Measurements from ENCODE around the gene RAB30.

GRCh38 chr11:83079820-83080219 lies 8.1 kb upstream of the RAB30 start:
- TF ChIP-seq TAF1 (IDR thresholded peaks at IDR 0.05; ENCODE audit: control insufficient read depth, extremely low read depth, insufficient read depth, low read length, severe bottlenecking), result no peak
- TF ChIP-seq CTCF (IDR thresholded peaks at IDR 0.05 in 2 of 3, conservative IDR thresholded peaks at IDR 0.05 in 1 of 3; ENCODE audit: insufficient read depth in 2 of 3, low read depth in 1 of 3, low read length in 3 of 3), result no peak
- no peak for TF ChIP-seq NR2C2 (CRISPR knock-in tag; IDR thresholded peaks at IDR 0.05)
- TF ChIP-seq NR2C2 (tag; IDR thresholded peaks at IDR 0.05), result no peak
- no peak for TF ChIP-seq ZNF398 (CRISPR knock-in tag; IDR thresholded peaks at IDR 0.05)
- no peak for TF ChIP-seq ZFP30 (CRISPR knock-in tag; IDR thresholded peaks at IDR 0.05; ENCODE audit: borderline replicate concordance)
- TF ChIP-seq SRSF7 (optimal IDR thresholded peaks at IDR 0.05; ENCODE audit: low read depth, low read length), result no peak
- no peak for TF ChIP-seq EP300 (IDR thresholded peaks at IDR 0.05; ENCODE audit: low read length)
- TF ChIP-seq PHF8 (IDR thresholded peaks at IDR 0.05; ENCODE audit: borderline replicate concordance, low read length), result no peak
- TF ChIP-seq ATF4 (CRISPR knock-in tag; IDR thresholded peaks at IDR 0.05), result no peak
- no peak for TF ChIP-seq NFRKB (IDR thresholded peaks at IDR 0.05; ENCODE audit: low read depth)
- TF ChIP-seq ZBTB33 (CRISPR knock-in tag; IDR thresholded peaks at IDR 0.05), result no peak
- no peak for TF ChIP-seq CREB3 (tag; conservative IDR thresholded peaks at IDR 0.05; ENCODE audit: low read depth)
